COLO668 (cell line): ENCODE results near the gene TMC7.

Source experiments
- DNase-seq: peaks from one replicate; lab custom pipeline; 2025; ENCODE audit not compliant: unreplicated experiment; lab: John Stamatoyannopoulos, UW

The TMC7 gene

GRCh38 chr16:19086322-19087199 lies 102.8 kb downstream of the TMC7 start:
- peak; percentile 92 for DNase-seq

- no peak for DNase-seq
Observed at GRCh38 chr16:19088341-19088916, 104.7 kb downstream of the TMC7 start.

DNA sequence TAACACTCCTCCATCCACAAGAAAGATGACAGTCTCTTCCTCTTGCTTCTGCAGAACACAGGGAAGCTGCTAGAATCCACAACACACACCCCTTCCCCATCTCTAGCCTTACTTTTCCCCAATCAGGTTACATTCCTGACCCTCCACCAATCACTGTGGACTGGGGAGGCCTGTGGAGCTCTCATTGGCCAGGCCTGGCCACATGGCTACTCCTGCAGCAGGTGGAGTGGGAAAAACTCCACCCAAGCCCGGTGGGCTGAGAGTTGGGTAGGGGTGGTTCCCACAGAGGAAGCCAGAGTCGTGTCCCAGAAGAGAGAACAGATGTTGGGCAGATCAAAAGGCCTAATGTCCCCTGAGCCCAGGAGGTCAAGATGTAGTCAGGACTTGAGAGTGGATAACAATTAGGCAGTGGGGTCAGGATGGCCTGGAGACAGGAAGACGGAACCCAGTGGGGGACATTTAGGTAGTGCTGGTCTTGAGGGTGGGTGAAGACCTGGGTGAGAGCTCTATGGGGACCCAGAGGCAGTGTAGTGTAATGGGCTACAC lies 105.7 kb downstream of the TMC7 start:
- no peak for DNase-seq

- no peak for DNase-seq
Observed at GRCh38 chr16:19090916-19091315, 107.2 kb downstream of the TMC7 start.

DNA sequence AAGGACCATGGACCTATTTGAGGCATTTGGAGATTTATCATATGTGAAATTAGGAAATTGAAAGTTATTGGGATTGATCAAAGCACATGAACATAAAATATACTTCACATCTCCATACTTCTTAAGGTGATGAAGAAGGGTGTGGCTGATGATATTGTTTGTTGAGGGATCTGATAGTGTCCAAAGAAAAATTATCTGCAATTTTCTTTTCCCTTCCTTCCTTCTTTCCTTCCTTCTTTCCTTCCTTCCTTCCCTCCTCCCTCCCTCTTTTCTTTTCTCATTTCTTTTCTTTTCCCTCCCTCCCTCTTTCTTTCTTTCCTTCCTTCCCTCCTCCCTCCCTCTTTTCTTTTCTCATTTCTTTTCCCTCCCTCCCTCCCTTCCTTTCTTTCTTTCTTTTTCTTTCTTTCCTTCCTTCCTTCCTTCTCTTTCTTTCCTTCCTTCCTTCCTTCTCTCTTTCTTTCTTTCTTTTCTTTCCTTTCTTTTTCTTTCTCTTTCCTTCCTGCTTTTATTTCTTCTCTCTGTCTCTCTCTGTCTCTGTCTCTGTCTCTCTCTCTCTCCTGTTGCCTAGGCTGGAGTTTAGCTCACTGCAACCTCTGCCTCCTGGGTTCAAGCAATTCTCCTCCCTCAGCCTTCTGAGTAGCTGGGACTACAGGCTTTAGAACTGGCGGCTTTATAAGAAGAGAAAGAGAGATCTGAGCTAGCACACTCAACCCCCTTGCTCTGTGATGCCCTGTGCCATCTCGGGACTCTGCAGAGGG lies 109.1 kb downstream of the TMC7 start:
- no peak for DNase-seq

DNA sequence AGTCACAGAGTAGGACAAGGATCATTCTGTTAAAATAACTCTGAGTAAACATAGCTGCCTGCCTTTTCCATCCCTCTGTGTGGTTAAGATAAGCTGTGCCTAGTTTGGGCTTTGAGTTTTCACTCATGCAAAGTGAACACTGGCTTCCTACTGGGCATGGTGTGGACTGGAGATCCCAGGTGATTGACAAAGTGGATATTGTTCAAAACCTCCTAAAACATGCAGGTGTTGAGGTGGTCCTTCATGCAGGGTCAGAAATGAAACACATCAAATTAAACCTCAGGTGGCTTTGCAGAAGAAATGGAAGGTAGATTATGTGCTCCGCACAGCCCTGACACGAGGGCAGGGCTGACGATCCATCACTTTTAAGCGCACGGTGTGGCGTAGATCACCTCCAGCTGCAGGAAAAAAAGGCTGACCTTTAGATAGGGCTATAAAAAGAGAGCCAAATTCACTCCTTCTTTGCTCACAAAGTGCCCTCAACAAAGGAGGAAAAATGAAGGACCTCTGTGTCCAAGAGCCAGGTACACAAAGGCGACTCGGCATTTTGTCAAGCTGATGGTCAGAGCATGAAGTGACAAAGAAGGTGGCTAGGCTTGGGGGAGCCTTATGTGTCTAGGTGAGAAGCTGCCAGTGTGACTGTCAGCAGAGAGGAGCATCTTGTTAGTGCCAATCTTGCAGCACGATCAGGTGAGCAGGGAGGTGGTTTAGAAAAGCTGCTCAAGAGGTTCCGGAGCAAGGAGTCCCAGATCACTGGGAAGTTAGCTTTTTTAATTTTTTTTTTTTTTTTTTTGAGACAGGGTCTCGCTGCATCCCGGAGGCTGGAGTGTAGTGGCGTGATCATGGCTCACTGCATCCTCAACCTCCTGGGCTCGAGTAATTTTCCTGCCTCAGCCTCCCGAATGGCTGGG lies 110.2 kb downstream of the TMC7 start:
- no peak for DNase-seq

DNA sequence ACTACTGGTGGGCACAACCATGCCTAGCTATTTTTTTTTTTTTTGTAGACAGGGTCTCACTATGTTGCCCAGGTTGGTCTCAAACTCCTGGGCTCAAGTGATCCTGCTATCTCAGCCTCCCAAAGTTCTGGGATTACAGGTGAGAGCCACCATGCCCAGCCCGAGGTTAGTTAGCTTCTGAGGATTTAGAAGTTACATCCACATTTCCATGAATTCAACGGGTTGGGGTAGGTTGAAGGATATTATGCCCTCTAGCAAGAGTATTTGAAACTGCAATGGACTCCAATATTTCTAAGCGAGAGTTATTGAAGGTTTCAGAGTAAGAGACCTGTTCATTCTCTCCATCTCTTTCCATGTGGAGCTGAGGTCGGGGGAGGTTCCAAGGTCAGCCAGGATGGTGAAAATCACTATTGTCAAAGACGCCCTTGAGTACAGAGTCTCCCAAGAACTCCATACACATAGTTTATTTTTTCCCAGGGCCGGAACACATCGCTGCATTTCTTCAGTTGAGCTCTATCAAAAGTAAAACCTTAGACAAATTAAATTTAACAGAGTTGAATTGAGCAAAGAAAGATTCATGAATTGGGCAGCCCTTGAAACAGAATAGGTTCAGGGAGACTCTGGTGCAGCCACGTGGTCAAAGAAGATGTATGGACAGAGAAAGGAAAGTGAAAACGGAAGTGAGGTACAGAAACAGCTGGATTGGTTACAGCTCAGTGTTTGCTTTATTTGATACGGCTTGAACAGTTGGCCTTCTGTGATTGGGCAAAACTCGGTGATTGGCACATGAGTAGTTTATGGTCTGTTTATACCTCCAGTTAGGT lies 111.0 kb downstream of the TMC7 start:
- DNase-seq, result no peak

DNA sequence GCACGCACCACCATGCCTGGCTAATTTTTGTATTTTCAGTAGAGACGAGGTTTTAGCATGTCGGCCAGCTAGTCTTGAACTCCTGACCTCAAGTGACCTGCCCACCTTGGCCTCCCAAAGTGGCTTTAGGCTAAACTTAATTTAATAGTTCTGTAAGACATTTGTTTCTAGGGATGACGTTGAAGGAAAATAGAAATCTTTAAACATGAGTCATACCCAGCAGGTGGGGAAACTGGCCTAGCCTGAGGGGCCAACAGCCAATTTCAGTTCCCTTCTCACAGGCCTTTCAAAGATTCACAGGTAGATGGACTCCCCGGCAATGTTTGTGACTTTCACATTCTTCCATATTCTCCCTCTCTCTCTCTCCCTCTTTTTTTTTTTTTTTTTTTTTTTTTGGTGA lies 111.9 kb downstream of the TMC7 start:
- no peak for DNase-seq

DNA sequence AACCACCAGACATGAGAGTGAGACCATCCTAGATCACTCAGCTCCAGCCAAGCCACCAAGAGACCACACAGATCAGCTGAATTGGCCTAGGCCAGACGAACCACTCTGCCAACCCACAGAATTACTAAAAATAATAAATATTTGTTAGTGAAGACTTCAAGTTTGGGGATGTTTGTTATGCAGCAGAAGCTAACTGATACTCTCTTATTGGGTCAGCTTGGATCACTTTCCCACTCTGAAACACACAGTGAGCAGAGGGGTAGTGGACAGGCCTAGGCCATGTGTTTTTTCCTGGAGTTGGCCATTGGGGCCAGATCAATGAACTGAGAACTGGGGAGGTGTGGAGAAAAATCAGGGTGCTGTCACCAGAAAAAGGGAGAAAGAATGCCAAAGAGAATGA lies 114.4 kb downstream of the TMC7 start:
- no peak for DNase-seq

GRCh38 chr16:19102187-19102872 lies 118.6 kb downstream of the TMC7 start:
- DNase-seq, result no peak

DNA sequence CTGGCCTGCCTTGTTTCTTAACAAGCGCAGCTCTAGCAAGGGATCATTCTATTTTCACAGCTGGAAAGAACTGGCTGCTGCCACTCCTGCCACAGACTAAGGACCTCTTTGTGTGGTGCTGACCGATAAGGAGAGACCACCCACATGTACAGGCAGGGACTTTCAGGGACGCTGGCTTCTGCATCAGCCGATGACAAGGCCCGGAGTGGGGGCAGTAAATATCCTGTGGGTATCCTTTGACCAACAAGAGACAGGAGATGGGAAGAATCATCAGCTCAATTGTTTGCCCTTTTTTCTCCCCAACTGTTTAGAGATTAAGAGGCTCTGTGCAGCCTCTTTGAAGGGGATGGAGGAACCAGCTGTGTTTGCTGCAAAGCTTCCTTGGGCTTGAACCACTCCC lies 120.9 kb downstream of the TMC7 start:
- no peak for DNase-seq

DNA sequence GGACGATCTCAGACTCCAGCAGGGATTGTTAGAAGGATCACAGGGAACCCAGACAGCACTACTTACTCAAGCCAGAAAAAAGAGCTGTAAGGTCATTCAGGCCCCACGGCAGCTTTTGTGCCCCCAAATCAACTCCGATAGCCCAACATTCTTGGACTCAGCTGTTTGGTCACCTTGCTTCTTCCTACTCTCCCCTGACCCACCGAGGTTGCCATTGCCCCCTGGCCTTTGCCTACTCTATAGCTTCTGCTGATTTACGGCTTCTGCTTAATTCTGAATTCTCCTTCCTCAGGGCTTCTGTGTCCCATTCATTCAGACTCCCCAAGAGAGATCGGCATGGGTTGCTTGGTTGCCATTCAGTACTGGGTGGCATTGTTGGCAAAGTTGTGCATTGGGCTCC lies 121.4 kb downstream of the TMC7 start:
- DNase-seq, result no peak

GRCh38 chr16:19105891-19106624 lies 122.3 kb downstream of the TMC7 start:
- DNase-seq, result no peak

DNA sequence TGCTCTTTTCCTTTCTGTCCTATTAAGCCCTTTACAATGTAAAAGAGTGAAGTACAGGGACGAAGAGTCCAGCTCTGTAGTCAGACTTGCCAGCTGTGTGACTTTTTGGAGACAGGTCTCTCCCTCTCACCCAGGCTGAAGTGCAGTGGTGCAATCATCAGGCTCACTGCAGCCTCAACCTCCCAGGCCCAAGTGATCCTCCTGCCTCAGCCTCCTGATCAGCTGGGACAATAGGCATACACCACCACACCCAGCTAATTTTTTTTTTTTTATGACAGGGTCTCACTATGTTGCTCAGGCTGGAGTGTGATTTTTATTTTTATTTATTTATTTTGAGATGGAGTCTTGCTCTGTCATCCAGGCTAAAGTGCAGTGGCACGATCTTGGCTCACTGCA lies 122.9 kb downstream of the TMC7 start:
- no peak for DNase-seq

GRCh38 chr16:19108409-19109287 lies 124.9 kb downstream of the TMC7 start:
- DNase-seq, result no peak

GRCh38 chr16:19109288-19109664 lies 125.5 kb downstream of the TMC7 start:
- no peak for DNase-seq

GRCh38 chr16:19110537-19111360 lies 127.0 kb downstream of the TMC7 start:
- DNase-seq, result no peak
